ENCODE measurements around the gene MLC1.
A peak's percentile ranks its signal among the peaks of the same experiment; 100 is the strongest.

Gene MLC1

DNA sequence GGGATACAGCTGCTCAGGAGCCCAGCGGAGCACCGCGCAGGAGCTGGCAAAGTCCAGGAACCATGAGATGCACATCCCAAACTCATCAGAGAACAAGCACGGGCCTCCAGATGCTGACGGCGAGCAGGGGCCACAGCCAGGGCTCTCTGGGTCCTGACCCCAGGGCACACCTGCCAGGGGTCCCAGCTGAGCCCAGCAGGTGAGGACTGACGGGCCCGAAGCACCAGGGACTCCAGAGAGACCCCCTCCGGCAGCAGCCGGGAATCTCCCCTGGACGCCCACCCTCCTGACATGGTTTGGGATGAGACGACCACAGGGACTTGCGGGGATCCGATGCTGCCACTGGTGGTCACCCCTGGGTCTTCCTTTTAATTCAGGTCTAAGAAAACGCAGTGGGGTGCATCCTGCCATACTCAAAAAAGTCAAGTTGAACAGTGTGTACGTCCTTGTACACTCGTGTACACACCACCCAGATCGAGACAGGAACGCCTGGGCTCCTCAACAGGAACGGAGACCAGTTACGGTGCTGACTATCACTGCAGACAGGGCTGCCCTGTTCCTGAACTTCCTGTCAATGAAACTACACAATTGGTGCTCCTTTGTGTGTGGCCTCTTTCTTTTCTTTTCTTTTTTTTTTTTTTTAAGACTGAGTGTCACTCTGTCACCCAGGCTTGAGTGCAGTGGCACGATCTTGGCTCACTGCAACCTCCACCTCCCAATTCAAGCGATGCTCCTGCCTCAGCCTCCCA, 49.1 kb downstream of the MLC1 start:
- DNase-seq (ENCODE audit: low spot score in 2 of 2), result no peak
- Mint-ChIP-seq H3K4me3 (no peak overlapping the region), H3K27me3 (peaks cover 14% of the 10 kb centered on the region), H3K27ac (no peak overlapping the region), H3K9me3 (peaks cover 7% of the 10 kb centered on the region), H3K36me3 (peaks cover 5% of the 10 kb centered on the region), H3K4me1 (peaks cover 3% of the 10 kb centered on the region)
- ATAC-seq (ENCODE audit: low read depth), result no peak

DNA sequence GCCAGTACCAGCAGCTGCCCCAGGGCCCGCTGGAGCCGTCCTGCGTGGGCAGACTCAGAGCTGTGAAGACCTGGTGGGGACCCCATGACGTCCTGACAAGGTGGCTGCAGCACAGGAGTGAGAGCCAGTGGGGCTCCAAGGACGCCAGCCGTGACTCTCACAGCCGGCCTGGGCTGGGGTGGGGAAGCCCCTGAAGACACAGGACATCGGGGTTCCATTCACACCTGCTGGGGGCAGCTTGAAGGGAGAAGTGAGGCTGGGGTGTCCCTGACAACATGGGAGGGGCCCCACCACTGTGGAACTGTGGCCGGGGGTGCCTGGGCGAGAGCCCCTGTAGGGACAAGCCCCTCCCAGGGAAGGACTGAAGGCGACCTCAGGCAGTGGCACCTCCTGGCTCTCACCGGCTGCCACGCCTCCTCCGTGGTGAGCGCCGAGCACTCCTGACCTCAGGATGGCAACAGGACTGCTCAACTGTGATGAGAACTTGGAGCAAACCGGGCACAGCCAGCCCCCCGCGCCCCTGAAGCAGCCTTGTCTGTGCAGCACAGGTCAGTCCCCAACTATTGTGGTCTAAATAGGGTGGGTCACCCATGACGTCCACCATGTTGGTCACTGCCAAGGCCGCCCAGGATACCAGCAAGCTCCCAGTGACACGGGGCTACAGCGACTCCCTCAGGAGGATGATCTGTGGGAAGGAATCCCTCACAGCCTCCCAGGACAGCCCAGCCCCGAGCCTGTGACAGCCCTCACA, 49.9 kb downstream of the MLC1 start:
- Mint-ChIP-seq H3K9me3 (peaks cover 7% of the 10 kb centered on the region), H3K4me1 (peaks cover 3% of the 10 kb centered on the region), H3K36me3 (peaks cover 5% of the 10 kb centered on the region), H3K4me3 (no peak overlapping the region), H3K27me3 (peaks cover 13% of the 10 kb centered on the region), H3K27ac (no peak overlapping the region)
- ATAC-seq (ENCODE audit: low read depth) (peak; percentile 10), DNase-seq (ENCODE audit: low spot score in 2 of 2) (no peak)

DNA sequence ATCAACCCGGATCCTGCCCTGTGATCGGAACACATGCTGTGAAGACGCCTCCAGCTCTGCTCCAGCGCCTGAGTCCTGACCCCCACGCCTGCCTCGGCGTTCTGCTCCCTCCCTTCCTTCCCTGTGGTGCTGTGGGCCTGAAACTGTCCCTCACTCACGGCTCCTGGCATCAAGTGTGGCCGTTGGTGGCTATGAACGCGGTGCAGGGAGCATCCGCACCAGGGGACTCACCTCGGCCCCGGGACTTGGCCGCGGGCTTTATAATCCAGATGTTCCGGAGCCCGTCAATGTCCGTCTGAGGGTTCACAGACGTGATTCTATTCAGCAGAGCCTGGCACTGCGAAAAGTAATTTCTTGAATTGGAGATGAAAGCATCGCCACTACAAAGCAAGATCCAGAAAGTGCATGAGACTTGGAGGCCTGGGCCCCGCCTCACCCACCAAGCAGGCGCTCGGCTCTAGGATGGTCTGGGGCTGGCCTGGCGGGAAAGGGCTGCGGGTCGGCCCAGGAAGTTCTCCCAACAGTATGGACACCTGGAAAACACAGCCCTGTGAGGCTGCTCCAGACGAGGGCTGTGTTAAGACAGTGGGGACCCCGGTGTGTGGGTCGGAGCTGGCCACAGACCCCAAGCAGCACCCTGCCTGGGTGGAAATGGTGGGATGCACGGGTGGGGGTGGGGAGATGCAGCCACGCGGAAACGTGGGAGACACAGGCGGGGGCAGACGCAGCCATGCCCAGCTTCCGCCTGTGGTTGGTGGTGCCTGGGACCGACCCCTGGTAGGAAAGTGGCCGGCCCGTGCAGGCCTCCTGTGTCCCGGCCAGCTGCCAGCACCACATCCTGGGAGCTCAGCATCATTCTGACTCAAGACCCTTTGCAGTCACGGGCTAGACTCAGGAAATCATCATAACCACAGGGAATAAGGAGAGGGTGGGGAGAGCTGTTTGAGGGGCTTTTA, 50.8 kb downstream of the MLC1 start:
- no peak for DNase-seq (ENCODE audit: low spot score in 2 of 2)
- peaks cover 3% of the 10 kb centered on the region for H3K4me1 Mint-ChIP-seq
- no peak for ATAC-seq (ENCODE audit: low read depth)
- peaks cover 13% of the 10 kb centered on the region for H3K27me3 Mint-ChIP-seq
- peaks cover 7% of the 10 kb centered on the region for H3K9me3 Mint-ChIP-seq
- H3K4me3 Mint-ChIP-seq, result no peak overlapping the region
- H3K27ac Mint-ChIP-seq, result no peak overlapping the region
- peaks cover 5% of the 10 kb centered on the region for H3K36me3 Mint-ChIP-seq

DNA sequence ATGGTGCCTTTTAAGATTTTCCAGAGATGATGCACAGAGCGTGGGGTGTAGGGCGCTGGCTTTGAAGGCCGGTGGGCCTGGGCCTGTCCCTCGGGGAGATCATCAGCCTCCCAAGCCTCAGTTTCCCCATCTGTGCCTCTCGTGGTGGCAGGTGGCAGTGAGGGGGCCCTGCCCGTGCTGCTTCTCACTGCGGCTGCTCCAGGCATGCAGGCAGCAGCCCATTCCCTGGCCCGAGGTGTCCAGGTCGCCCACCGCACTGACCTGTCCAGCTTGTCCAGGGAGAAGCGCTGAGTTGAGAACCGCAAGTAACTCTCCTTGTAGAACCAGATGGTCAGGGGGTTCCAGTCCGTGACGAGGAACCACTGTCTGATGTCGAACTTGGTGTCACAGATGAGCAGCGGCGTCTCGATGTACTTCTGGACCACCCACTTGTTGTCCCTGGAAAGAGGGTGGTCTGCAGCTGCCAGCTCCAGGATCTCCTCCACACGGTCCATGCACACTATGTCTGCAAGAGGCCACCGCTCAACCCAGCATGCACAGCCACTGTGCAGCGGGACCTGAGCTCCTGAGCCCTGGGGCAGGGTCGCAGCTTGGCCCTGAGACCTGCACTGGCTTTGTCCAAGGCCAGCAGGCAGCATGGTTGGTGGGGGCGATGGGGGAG, 52.2 kb downstream of the MLC1 start:
- DNase-seq (ENCODE audit: low spot score in 2 of 2), result no peak
- no peaks in the 10 kb centered on the region for H3K36me3 Mint-ChIP-seq
- H3K4me3 Mint-ChIP-seq, result no peak overlapping the region
- peaks cover 11% of the 10 kb centered on the region for H3K27me3 Mint-ChIP-seq
- no peak overlapping the region for H3K27ac Mint-ChIP-seq
- no peaks in the 10 kb centered on the region for H3K9me3 Mint-ChIP-seq
- H3K4me1 Mint-ChIP-seq, result peaks cover 4% of the 10 kb centered on the region
- no peak for ATAC-seq (ENCODE audit: low read depth)

DNA sequence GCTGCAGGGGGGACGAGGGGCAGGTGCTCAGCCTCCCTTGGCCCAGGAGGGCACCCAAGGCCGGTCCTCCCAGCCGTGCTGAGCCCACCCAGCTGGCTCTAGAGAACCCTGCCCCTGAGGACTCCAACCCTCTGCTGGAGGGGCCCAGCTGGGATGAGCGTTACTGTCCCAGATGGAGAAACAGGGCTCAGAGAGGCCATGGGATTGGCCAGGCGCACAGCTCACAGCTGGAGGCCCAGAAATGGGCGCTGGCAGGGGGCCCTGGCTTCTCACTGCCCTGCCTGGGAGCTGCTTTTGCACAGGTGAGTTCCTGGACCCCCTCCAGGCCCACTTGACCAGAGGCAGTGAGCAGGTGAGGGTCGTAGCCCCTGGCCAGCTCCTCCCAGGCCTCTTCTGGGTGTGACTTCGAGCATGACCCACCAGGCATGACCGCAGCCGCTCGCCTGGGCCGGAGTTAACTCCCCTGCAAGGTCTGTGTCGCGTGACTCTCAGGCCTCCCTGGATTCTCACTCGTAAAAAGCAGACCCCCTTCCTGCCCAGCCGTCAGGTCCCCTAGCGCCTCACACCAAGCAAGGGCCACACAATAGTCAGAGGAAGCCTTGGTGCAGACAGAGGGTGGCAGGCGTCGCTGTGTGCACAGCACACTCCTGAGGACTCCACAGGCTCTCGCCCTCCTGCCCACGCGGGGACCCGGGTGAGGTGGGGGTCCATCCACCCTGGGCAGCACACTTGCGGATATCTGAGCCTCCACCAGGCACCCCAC, 52.9 kb downstream of the MLC1 start:
- Mint-ChIP-seq H3K36me3 (no peaks in the 10 kb centered on the region), H3K4me1 (peaks cover 4% of the 10 kb centered on the region), H3K4me3 (no peak overlapping the region), H3K27ac (no peak overlapping the region), H3K27me3 (peaks cover 11% of the 10 kb centered on the region), H3K9me3 (no peaks in the 10 kb centered on the region)
- DNase-seq (ENCODE audit: low spot score in 2 of 2), result no peak
- ATAC-seq (ENCODE audit: low read depth), result no peak

DNA sequence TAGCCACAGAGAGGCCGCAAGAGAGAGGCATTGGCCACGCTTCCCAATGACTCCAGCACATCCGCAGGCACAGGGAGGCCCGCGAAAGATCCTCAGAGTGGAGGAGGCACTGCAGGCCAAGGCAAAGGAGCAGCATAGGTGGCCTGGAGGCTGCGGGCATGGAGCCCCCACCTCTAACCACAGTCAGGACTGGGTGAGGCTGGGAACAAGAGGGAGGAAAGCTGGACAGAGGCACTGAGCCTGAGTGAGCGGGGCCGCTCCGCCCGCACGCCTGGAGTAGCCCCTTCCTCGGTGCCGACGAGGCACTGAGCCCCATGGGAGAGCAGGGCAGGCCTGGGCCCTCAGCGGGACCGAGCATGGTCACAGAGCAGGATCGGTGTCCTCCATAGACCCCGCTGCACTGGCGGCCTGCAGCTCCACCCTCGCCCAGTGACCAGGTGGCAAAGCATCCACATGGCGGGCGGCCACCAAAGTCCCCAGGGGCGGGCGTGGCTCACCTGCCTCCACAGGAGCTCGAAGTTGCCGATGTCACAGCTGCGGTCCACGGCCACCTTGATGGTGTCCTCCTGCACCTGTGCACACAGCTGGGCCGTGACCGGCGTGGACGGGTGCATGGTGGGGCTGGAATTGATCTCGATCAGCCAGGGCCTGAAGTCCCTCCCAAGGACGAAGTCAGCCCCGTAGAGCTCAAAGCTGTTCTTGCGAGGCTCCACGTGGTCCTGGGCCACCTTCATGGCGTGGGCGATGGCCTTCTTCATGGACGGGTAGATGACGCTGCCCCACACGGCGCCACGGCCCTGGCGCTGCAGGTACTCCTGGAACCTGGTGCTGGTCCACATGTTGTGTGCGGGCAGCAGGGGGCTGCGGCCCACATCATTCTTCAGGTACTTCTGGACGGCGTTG, 53.8 kb downstream of the MLC1 start:
- ATAC-seq (ENCODE audit: low read depth) (no peak), DNase-seq (ENCODE audit: low spot score in 2 of 2) (no peak)
- peaks cover 4% of the 10 kb centered on the region for H3K4me1 Mint-ChIP-seq
- H3K27me3 Mint-ChIP-seq, result peaks cover 11% of the 10 kb centered on the region
- no peaks in the 10 kb centered on the region for H3K9me3 Mint-ChIP-seq
- no peak overlapping the region for H3K4me3 Mint-ChIP-seq
- H3K27ac Mint-ChIP-seq, result no peak overlapping the region
- no peaks in the 10 kb centered on the region for H3K36me3 Mint-ChIP-seq

DNA sequence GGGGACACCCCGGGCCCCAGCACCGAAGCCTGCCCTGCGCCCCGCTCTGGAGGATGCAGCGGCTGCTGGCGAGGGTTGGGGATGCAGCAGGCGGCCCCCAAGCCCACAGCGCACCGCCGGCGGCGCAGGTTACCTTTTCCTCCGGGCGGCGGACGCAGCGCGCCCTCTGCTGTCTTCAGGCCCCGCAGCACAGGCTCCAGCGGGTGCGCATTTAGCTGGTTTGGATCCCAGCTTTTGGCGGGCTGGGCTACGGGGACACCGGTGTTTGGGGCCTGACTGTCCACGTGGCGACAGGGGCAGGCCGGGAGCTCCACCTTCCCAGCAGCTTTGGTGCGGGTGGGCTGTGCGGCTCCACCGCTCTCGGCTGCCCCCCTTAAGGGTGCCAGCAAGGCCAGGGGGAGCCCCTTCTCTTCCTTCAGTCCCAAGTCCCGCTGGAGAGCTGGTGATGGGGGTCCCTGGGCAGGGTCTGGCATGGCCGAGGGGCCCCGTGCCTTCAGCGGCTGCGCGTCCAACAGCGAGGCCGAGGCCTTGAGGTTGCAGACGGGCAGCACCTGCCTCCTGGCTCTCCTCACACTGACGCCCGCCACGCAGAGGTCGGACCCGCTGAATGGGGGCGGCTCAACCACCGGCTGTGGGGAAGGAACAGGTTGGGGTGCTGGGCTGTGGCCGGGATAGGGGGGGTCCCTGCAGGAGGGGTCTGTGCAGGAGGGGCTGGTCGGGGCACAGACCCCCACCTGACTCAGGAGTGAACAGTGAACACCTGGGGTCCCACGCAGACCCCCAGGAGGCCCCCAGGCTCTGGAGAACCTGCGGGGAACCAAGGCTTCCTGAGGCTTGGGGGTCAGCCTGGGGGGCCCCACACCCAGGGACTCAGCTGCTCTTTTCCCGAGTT, 54.7 kb downstream of the MLC1 start:
- H3K27ac Mint-ChIP-seq, result no peak overlapping the region
- peaks cover 13% of the 10 kb centered on the region for H3K27me3 Mint-ChIP-seq
- DNase-seq (ENCODE audit: low spot score in 2 of 2), result peak; percentile 82 to 86

DNA sequence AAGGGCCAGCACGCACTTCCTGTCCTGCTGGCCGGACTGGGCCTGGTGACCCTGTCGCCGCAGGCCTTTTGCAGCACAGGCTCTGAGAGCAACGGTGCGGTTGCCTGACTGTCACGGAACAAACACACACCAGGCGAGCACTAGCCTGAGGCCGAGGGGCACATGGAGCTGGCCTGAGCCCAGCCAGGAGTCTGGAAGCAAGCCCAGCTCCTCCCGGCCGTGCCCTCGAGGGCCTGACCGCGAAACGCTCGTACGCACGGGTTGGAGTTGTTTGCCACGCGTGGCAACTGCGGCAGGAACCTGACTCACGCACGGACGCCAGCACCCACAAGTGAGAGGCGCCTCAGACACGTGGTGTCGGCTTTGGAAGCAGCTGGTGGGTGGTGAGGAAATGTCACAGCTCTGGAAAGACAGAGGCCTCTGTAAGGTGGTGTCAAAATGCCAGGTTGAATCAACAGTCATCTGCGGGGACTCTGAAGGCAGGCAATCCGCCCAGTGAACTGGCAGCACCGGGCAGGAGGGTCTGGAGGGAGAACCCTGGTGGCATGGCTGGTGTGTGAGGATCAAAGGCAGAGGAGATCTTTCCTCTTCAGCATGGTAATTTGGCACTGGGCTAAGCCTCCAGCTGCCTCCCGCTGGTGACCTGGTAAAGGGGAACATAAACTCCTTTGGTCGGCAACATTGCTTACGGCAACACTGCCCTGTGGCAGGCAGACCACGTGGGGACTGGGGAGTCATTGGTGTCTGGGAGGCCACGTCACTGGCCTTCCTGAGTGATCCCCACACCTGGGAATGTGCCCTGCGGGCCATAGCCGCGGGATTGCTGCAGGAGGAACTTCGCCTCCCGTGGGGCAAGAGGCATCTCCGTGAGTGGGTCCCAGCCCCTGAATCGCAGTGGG, 57.3 kb downstream of the MLC1 start:
- Mint-ChIP-seq H3K4me1 (peaks cover 2% of the 10 kb centered on the region), H3K36me3 (peaks cover 3% of the 10 kb centered on the region), H3K27me3 (peaks cover 10% of the 10 kb centered on the region), H3K27ac (no peak overlapping the region), H3K9me3 (peaks cover 4% of the 10 kb centered on the region), H3K4me3 (no peak overlapping the region)
- ATAC-seq (ENCODE audit: low read depth), result no peak
- no peak for DNase-seq (ENCODE audit: low spot score in 2 of 2)

More for the DNA sequence above, 54.7 kb downstream of the MLC1 start:
- H3K4me1 Mint-ChIP-seq, result peaks cover 4% of the 10 kb centered on the region
- peak overlapping the region; percentile 39 for H3K4me3 Mint-ChIP-seq
- H3K9me3 Mint-ChIP-seq, result no peaks in the 10 kb centered on the region
- peak; percentile 95 for ATAC-seq (ENCODE audit: low read depth)
- no peaks in the 10 kb centered on the region for H3K36me3 Mint-ChIP-seq

DNA sequence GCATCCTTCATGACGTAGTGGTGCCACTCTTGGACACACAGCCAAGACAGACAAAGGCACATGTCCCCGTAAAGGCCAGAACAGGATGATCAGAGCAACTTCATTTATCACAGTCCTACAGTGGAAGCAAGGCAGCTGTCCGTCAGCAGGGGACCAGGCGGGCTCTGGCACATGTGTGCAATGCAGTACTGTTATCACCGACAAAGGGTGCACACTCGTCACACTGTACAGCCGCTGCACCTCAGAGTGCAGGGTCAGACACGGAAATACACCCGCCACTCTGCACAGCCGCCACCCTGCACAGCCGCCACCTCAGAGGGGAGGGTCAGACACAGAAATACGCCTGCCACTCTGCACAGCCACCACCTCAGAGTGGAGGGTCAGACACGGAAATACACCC, 59.2 kb downstream of the MLC1 start:
- H3K4me1 Mint-ChIP-seq, result peaks cover 2% of the 10 kb centered on the region
- H3K27me3 Mint-ChIP-seq, result peaks cover 7% of the 10 kb centered on the region
- no peak overlapping the region for H3K4me3 Mint-ChIP-seq
- peaks cover 4% of the 10 kb centered on the region for H3K9me3 Mint-ChIP-seq
- ATAC-seq (ENCODE audit: low read depth), result no peak
- no peak for DNase-seq (ENCODE audit: low spot score in 2 of 2)
- peaks cover 3% of the 10 kb centered on the region for H3K36me3 Mint-ChIP-seq
- H3K27ac Mint-ChIP-seq, result no peak overlapping the region

DNA sequence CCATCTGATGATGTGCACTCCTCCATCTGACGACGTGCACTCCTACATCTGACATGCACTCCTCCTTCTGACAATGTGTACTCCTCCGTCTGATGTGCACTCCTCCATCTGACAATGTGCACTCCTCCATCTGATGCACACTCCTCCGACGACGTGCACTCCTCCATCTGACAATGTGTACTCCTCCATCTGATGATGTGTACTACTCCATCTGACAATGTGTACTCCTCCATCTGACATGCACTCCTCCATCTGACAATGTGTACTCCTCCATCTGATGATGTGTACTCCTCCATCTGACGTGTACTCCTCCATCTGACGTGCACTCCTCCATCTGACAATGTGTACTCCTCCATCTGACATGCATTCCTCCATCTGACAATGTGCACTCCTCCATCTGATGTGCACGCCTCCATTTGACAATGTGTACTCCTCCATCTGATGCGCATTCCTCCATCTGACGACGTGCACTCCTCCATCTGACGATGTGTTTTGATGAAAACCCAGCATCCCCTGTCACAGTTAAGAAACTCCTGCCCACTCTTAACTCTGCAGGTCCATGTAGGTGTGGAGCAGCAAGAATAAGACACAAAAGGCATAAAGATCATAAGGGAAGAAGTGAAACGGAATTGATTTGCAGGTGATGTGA, 62.9 kb downstream of the MLC1 start:
- Mint-ChIP-seq H3K4me3 (no peak overlapping the region), H3K4me1 (peaks cover 9% of the 10 kb centered on the region), H3K36me3 (peaks cover 3% of the 10 kb centered on the region), H3K27ac (no peak overlapping the region), H3K9me3 (peaks cover 6% of the 10 kb centered on the region), H3K27me3 (peaks cover 8% of the 10 kb centered on the region)
- ATAC-seq (ENCODE audit: low read depth) (no peak), DNase-seq (ENCODE audit: low spot score in 2 of 2) (no peak)

Data from memory B cell (primary cell).